Bronchial epithelial cell (primary cell): ENCODE data around the gene GRM5. TPM values are rescaled to one million over a fixed set of nuclear protein-coding genes. Genes with fewer than 3 reads are reported as not detected.

Experiments
- DNase-seq: peaks from one replicate; pipeline ENCODE4 v3.0.0-alpha.2; 2010; ENCODE audit warnings: low read depth
- FAIRE-seq: peaks from 2 replicates; lab custom pipeline; 2011; peaks lifted over from hg19 to GRCh38; lab: Jason Lieb, UNC
- H3K27me3 ChIP-seq: 2 replicates; pipeline ENCODE4 v1.5.1; 2011; ENCODE audit warnings: low read length; ENCODE audit not compliant: control insufficient read depth, insufficient read depth
- H3K36me3 ChIP-seq: 2 replicates; pipeline ENCODE4 v1.5.1; 2011; ENCODE audit warnings: low read length; ENCODE audit not compliant: control insufficient read depth, insufficient read depth
- H3K4me3 ChIP-seq: 2 replicates; pipeline ENCODE4 v1.5.1; 2011; ENCODE audit warnings: mild to moderate bottlenecking, low read depth, low read length, control low read depth
- total RNA-seq: library from RNA; depleted of rRNA; stranded (reverse); fragments of >200 nt; gene quantifications from 2 replicates; pipeline ENCODE4 v1.2.1, GENCODE V29; 2014
- TF ChIP-seq, protein P1 (sequence below): IDR thresholded peaks from 2 replicates; pipeline ENCODE4 v1.5.1; 2011; ENCODE audit warnings: mild to moderate bottlenecking, moderate library complexity, low read length, control low read depth, inconsistent platforms; ENCODE audit not compliant: insufficient read depth, severe bottlenecking

Gene GRM5
- total RNA-seq, 1 donor from 2014 or later, result not detected

DNA sequence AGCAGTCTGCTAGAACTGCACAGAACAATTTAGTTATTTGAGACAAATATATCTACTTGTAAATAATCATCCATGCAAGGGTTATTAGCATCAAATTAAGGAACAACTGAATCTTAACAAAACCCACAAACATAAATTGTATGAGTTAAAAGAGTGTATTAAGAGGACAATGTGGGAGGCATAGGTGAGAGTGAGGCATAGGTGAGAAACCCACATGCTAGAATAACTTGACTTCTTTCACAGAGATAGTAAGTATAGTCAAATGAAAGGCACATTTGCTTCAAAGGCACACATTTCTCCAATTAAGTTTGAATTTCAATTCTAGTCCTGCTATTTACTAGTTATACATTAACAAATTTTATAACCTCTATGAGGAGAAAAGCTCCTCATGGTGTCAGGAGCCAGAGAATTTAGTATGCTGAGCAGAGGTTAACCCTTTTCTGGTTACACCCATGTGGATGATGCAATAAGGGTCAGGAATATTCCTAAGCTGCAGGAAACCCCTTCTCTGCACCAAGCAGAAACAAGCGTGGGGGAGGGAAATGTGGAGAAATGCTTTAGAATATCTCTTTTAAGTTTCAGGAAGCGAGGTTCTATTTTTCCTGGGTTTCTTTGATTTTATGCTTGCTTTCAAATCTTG, 264.2 kb downstream of the GRM5 start:
- H3K36me3 ChIP-seq, result no peaks in the 10 kb centered on the region
- FAIRE-seq, result no peak
- TF ChIP-seq, protein P1, sequence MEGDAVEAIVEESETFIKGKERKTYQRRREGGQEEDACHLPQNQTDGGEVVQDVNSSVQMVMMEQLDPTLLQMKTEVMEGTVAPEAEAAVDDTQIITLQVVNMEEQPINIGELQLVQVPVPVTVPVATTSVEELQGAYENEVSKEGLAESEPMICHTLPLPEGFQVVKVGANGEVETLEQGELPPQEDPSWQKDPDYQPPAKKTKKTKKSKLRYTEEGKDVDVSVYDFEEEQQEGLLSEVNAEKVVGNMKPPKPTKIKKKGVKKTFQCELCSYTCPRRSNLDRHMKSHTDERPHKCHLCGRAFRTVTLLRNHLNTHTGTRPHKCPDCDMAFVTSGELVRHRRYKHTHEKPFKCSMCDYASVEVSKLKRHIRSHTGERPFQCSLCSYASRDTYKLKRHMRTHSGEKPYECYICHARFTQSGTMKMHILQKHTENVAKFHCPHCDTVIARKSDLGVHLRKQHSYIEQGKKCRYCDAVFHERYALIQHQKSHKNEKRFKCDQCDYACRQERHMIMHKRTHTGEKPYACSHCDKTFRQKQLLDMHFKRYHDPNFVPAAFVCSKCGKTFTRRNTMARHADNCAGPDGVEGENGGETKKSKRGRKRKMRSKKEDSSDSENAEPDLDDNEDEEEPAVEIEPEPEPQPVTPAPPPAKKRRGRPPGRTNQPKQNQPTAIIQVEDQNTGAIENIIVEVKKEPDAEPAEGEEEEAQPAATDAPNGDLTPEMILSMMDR, result no peak
- no peaks in the 10 kb centered on the region for H3K27me3 ChIP-seq
- no peak for DNase-seq
- H3K4me3 ChIP-seq, result no peak overlapping the region

DNA sequence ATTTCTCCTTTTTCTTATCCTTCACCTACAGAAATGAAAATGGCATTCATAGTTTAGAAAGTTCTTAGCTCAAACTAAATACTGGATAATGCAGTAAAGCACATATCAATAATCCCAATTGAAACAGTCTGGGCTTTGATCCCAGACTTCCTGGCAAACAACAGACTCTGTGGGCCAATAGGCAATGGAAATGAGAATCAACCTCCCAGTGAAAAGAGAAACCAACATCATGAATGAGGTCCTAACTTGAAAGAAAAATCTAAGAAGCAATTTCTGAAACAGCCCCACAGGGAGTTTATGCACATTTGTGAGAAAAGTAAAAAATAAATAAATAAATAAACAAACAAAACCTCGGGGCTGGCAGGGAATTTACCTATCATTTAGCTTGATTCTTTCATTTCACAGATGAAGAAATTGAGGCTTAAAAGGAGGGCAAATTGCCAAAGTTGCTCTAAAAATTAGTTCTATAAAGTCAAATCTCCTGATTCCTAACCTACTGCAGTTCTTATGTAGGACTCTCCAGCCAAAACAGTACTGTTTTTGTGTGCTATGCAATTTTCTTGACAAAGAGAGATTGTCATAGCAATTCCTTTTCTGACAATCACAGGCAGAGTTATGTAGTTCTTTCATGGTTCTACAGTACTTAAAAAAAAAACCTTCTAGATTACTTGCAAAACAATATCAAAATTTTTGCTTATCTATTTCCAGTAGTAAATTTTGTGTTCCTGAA, 265.8 kb downstream of the GRM5 start:
- TF ChIP-seq, protein P1, result no peak
- no peaks in the 10 kb centered on the region for H3K36me3 ChIP-seq
- H3K4me3 ChIP-seq, result no peak overlapping the region

DNA sequence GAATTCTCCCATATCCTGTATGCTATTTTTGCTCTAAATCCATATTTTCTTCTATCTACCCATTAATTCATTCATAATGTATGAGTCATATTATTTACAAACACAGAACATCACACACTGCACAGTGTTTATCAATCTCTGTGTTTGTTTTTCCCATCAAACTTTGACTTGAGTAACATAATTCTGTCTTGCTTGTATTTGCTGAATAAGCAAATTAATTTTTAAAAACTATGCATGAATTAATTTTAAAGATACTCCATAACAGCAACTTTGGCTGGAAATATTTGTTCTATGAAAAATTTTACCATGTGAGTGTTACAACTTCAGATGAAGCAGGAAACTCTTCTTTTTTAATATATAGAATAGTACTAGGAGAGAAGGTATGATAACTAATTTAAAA, 275.6 kb downstream of the GRM5 start:
- DNase-seq (no peak), FAIRE-seq (no peak)
- H3K27me3 ChIP-seq, result no peaks in the 10 kb centered on the region
- no peak overlapping the region for H3K4me3 ChIP-seq
- TF ChIP-seq, protein P1, result no peak
- H3K36me3 ChIP-seq, result no peaks in the 10 kb centered on the region

More for the DNA sequence above, 265.8 kb downstream of the GRM5 start:
- no peak for DNase-seq
- no peaks in the 10 kb centered on the region for H3K27me3 ChIP-seq
- FAIRE-seq, result no peak

DNA sequence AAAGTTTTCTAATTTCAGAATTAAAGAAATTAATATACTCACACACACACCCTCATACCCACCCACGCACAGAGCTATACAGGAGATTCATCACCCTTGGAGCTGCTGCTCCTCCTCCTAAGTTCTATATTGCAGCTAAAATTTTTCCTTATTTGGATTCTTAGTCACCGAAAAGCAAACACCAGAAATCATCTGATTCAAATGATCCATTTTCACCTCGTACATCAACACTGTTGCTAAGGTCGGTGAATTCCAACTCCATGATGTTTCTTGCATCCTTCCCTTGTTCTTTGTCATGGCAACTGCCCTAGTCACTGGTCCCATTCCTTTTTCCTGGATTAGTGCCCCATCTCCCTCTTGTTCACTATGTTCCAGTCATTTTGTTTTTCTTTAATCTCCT, 286.2 kb downstream of the GRM5 start:
- FAIRE-seq (no peak), DNase-seq (peak; percentile 83)
- no peaks in the 10 kb centered on the region for H3K36me3 ChIP-seq
- no peak overlapping the region for H3K4me3 ChIP-seq
- TF ChIP-seq, protein P1, result no peak
- H3K27me3 ChIP-seq, result no peaks in the 10 kb centered on the region

DNA sequence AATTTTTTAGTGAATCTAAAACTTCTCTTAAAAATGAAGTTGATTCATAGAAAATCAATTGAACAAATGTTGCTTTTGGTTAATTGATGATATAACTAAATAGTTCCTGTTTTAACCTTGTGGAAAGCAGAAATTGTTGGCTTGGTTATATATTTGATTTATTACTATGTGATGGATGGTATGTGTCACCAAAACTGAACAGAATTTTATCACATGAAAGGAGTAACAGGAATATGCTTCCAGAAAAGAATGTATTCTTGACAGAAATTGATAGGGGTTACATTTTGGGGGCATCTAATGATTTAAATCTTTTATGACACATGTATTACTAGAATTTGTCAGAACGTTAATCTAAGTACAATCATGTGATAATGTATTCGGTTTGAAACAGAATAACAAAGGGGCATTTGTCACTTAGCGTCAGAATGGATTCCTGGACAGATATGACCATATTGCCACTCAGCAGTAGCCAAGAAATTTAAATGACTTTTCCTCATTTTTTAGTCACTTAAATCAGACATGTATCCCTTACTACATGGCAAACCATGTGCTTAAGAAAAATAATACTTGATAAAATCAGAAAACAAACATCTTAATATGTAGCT, 295.2 kb downstream of the GRM5 start:
- H3K4me3 ChIP-seq, result no peak overlapping the region
- TF ChIP-seq, protein P1, result no peak
- DNase-seq (no peak), FAIRE-seq (no peak)
- H3K36me3 ChIP-seq, result no peaks in the 10 kb centered on the region
- no peaks in the 10 kb centered on the region for H3K27me3 ChIP-seq
